Cerebellar nuclear complex (tissue), 1 donor: ENCODE results near the gene CLEC19A.

Experiments used
- DNase-seq, 2 experiments: peaks; one replicate each; lab custom pipeline; 2025; lab: John Stamatoyannopoulos, UW

The CLEC19A gene

GRCh38 chr16:19328364-19328763 lies 42.8 kb downstream of the CLEC19A start:
- DNase-seq = no peak

- no peak for DNase-seq
Measured at GRCh38 chr16:19329932-19330331, 44.4 kb downstream of the CLEC19A start.

GRCh38 chr16:19330841-19331397 lies 45.4 kb downstream of the CLEC19A start:
- DNase-seq = no peak

- DNase-seq = no peak
Measured at GRCh38 chr16:19331794-19332193, 46.3 kb downstream of the CLEC19A start.

GRCh38 chr16:19338335-19338734 lies 52.8 kb downstream of the CLEC19A start:
- no peak for DNase-seq

GRCh38 chr16:19344224-19344801 lies 58.8 kb downstream of the CLEC19A start:
- no peak for DNase-seq

GRCh38 chr16:19344980-19345379 lies 59.4 kb downstream of the CLEC19A start:
- DNase-seq = no peak

GRCh38 chr16:19346335-19346922 lies 60.9 kb downstream of the CLEC19A start:
- DNase-seq = no peak

GRCh38 chr16:19348125-19348524 lies 62.6 kb downstream of the CLEC19A start:
- DNase-seq = no peak

GRCh38 chr16:19348578-19349315 lies 63.2 kb downstream of the CLEC19A start:
- DNase-seq = no peak

GRCh38 chr16:19354371-19354770 lies 68.8 kb downstream of the CLEC19A start:
- DNase-seq = no peak

GRCh38 chr16:19356024-19356952 lies 70.8 kb downstream of the CLEC19A start:
- DNase-seq = no peak

GRCh38 chr16:19359556-19359955 lies 74.0 kb downstream of the CLEC19A start:
- DNase-seq = no peak
